GM19397 (cell line): ENCODE data around the gene ENAH.
"Not testable (repeated sequence)": the region's sequence is repeated elsewhere in the genome, so short reads cannot be mapped to it uniquely, and the experiment has no call there.

Experiments
- ATAC-seq: cut with Tn5 transposase; IDR thresholded peaks from one replicate; pipeline ENCODE4 v1.9.1; 2021; ENCODE audit warnings: mild to moderate bottlenecking, moderate library complexity; ENCODE audit not compliant: unreplicated experiment

The ENAH gene

GRCh38 chr1:225650179-225650578 is 2.7 kb downstream of the ENAH start:
- no peak for ATAC-seq

GRCh38 chr1:225645194-225645895 is 7.6 kb downstream of the ENAH start:
- no peak for ATAC-seq

GRCh38 chr1:225644666-225645065 is 8.3 kb downstream of the ENAH start:
- no peak for ATAC-seq

GRCh38 chr1:225642177-225642576 is 10.7 kb downstream of the ENAH start:
- no peak for ATAC-seq

- ATAC-seq, result no peak
Measured at GRCh38 chr1:225638853-225639252, 14.1 kb downstream of the ENAH start.

- ATAC-seq, result no peak
Measured at GRCh38 chr1:225637651-225638199, 15.2 kb downstream of the ENAH start.

- not testable (repeated sequence) for ATAC-seq
Measured at GRCh38 chr1:225636992-225637391, 15.9 kb downstream of the ENAH start.

- no peak for ATAC-seq
Measured at GRCh38 chr1:225635649-225636048, 17.3 kb downstream of the ENAH start.

GRCh38 chr1:225632836-225633235 is 20.1 kb downstream of the ENAH start:
- ATAC-seq, result not testable (repeated sequence)

GRCh38 chr1:225631021-225631663 is 21.8 kb downstream of the ENAH start:
- ATAC-seq, result no peak

- no peak for ATAC-seq
Measured at GRCh38 chr1:225629483-225629882, 23.4 kb downstream of the ENAH start.

- not testable (repeated sequence) for ATAC-seq
Measured at GRCh38 chr1:225628794-225629193, 24.1 kb downstream of the ENAH start.

- no peak for ATAC-seq
Measured at GRCh38 chr1:225627304-225627947, 25.5 kb downstream of the ENAH start.

GRCh38 chr1:225626698-225627097 is 26.2 kb downstream of the ENAH start:
- no peak for ATAC-seq

- no peak for ATAC-seq
Measured at GRCh38 chr1:225617956-225618355, 35.0 kb downstream of the ENAH start.

GRCh38 chr1:225617479-225617878 is 35.4 kb downstream of the ENAH start:
- ATAC-seq, result no peak

- not testable (repeated sequence) for ATAC-seq
Measured at GRCh38 chr1:225615403-225615790, 37.5 kb downstream of the ENAH start.

GRCh38 chr1:225613006-225613405 is 39.9 kb downstream of the ENAH start:
- ATAC-seq, result no peak

GRCh38 chr1:225612287-225612686 is 40.6 kb downstream of the ENAH start:
- ATAC-seq, result no peak

- ATAC-seq, result no peak
Measured at GRCh38 chr1:225611537-225612223, 41.2 kb downstream of the ENAH start.

- ATAC-seq, result no peak
Measured at GRCh38 chr1:225610539-225610938, 42.4 kb downstream of the ENAH start.
